Measurements from ENCODE around the gene CHMP5. TPM values are rescaled to one million over a fixed set of nuclear protein-coding genes. Genes with fewer than 3 reads are reported as not detected.
A peak's percentile ranks its signal among the peaks of the same experiment; 100 is the strongest.

Gene CHMP5
- polyA plus RNA-seq, 1 of the 3 experiments (the other 2 are of a cell fraction): 88.3 TPM

DNA sequence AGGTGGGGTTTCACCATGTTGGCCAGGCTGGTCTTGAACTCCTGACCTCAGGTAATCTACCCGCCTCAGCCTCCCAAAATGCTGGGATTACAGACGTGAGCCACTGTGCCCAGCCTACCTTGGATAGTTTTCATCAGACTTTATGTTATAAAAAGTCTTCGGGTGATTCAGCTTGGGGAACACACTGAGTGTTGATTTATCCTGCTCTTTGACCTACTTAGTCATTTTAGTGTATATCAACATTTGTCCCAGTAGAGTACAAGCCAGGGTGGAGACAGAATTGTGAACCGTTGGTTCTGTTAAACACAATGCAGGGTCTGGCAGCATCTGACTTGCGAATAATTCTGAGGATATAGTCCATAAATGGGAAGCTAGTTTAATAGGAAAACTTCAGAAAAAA lies 65.1 kb downstream of the CHMP5 start:
- no peak for TF ChIP-seq TCF12 (IDR thresholded peaks at IDR 0.05)
- no peak for TF ChIP-seq RCOR1 (IDR thresholded peaks at IDR 0.05; ENCODE audit: low read length)
- no peak for TF ChIP-seq JUND (IDR thresholded peaks at IDR 0.05)
- no peak for TF ChIP-seq FOXM1 (IDR thresholded peaks at IDR 0.05; ENCODE audit: low read depth)
- TF ChIP-seq GATA2 (CRISPR knock-in tag; IDR thresholded peaks at IDR 0.05): no peak
- TF ChIP-seq, protein P1, sequence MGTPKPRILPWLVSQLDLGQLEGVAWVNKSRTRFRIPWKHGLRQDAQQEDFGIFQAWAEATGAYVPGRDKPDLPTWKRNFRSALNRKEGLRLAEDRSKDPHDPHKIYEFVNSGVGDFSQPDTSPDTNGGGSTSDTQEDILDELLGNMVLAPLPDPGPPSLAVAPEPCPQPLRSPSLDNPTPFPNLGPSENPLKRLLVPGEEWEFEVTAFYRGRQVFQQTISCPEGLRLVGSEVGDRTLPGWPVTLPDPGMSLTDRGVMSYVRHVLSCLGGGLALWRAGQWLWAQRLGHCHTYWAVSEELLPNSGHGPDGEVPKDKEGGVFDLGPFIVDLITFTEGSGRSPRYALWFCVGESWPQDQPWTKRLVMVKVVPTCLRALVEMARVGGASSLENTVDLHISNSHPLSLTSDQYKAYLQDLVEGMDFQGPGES (IDR thresholded peaks at IDR 0.05; ENCODE audit: low read depth, low read length): no peak
- TF ChIP-seq, protein P2, sequence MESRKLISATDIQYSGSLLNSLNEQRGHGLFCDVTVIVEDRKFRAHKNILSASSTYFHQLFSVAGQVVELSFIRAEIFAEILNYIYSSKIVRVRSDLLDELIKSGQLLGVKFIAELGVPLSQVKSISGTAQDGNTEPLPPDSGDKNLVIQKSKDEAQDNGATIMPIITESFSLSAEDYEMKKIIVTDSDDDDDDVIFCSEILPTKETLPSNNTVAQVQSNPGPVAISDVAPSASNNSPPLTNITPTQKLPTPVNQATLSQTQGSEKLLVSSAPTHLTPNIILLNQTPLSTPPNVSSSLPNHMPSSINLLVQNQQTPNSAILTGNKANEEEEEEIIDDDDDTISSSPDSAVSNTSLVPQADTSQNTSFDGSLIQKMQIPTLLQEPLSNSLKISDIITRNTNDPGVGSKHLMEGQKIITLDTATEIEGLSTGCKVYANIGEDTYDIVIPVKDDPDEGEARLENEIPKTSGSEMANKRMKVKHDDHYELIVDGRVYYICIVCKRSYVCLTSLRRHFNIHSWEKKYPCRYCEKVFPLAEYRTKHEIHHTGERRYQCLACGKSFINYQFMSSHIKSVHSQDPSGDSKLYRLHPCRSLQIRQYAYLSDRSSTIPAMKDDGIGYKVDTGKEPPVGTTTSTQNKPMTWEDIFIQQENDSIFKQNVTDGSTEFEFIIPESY (IDR thresholded peaks at IDR 0.05; ENCODE audit: borderline replicate concordance, low read depth): no peak
- no peak for TF ChIP-seq YY1 (IDR thresholded peaks at IDR 0.05; ENCODE audit: low read depth)
- TF ChIP-seq EZH2phosphoT487 (IDR thresholded peaks at IDR 0.05; ENCODE audit: borderline replicate concordance, low read depth): no peak
- no peak for TF ChIP-seq RAD21 (IDR thresholded peaks at IDR 0.05; ENCODE audit: low read length)
- no peak for TF ChIP-seq REST (IDR thresholded peaks at IDR 0.05; ENCODE audit: low read depth, low read length)
- TF ChIP-seq FOXJ3 (CRISPR knock-in tag; IDR thresholded peaks at IDR 0.05): no peak
- TF ChIP-seq FOSL2 (IDR thresholded peaks at IDR 0.05; ENCODE audit: borderline replicate concordance, low read depth): no peak
- TF ChIP-seq GABPA (IDR thresholded peaks at IDR 0.05; ENCODE audit: low read depth): no peak
- TF ChIP-seq MEF2A (IDR thresholded peaks at IDR 0.05; ENCODE audit: borderline replicate concordance, low read depth): no peak
- no peak for DNase-seq
- POLR2A ChIA-PET: no interaction called here

More for the DNA sequence above, 65.1 kb downstream of the CHMP5 start:
- CTCF ChIA-PET: interaction anchor here (0.8 to 2.4 kb wide), 3 partner anchors 26 to 137 kb away, joined by 3 to 7 read pairs (median 4); no protein-coding TSS in a partner anchor
- Histone ChIP-seq H3K9ac (0 out of 2 replicates have a peak overlapping the region, but pooled peaks have one; percentile 19), H3K27ac (ENCODE audit: low read depth in 2 of 2, low read length in 1 of 2) (peak overlapping the region; percentile 59 to 77), H3K79me2 (ENCODE audit: insufficient read depth) (0 out of 2 replicates have a peak, but pooled peaks cover 6% of the 10 kb centered on the region), H4K20me1 (ENCODE audit: insufficient read depth) (no peaks in the 10 kb centered on the region), H3K9me3 (no peaks in the 10 kb centered on the region), H3K36me3 (replicated peaks in 1 of 2; ENCODE audit: control insufficient read depth in 1 of 2, insufficient read depth in 2 of 2, low read length in 1 of 2) (peaks cover 32 to 58% of the 10 kb centered on the region in 2 experiments), H2AFZ (ENCODE audit: low read depth) (no peak overlapping the region), H3K27me3 (ENCODE audit: insufficient read depth) (no peaks in the 10 kb centered on the region), H3K4me1 (ENCODE audit: control insufficient read depth in 1 of 2, insufficient read depth in 2 of 2, low read depth in 1 of 2, low read length in 1 of 2) (peaks cover 12 to 26% of the 10 kb centered on the region in 2 experiments; a peak in 3 of 4 replicates), H3F3A (replicated peaks; ENCODE audit: insufficient read depth) (peaks cover 45% of the 10 kb centered on the region), H3K4me3 (ENCODE audit: low read depth in 2 of 2, low read length in 1 of 2) (no peak overlapping the region), H3K9me2 (no peaks in the 10 kb centered on the region), H3K4me2 (no peak overlapping the region)
- WGBS (ENCODE audit: low lambda C conversion rate): 77% methylated on average over 5 of the region's 5 CpGs

Measured in SK-N-SH (cell line).